PC-3 (cell line): ENCODE measurements around the gene MRFAP1L1.
A peak's percentile ranks its signal among the peaks of the same experiment; 100 is the strongest.

Source experiments
- EZH2 ChIP-seq: fragments of 300-600 bp; sonication (generic); IDR thresholded peaks from one replicate; pipeline ENCODE4 v1.6.1; 2017; ENCODE audit warnings: antibody characterized with exemption, mild to moderate bottlenecking, low read length; ENCODE audit not compliant: unreplicated experiment
- EZH2phosphoT487 ChIP-seq: fragments of 300-600 bp; sonication (generic); IDR thresholded peaks from 2 replicates; pipeline ENCODE4 v1.6.1; 2018; ENCODE audit warnings: mild to moderate bottlenecking, antibody characterized with exemption, low read length, borderline replicate concordance
- TF ChIP-seq, protein P1 (sequence below): fragments of 300-600 bp; sonication (generic); conservative IDR thresholded peaks from 2 replicates; pipeline ENCODE4 v1.5.1; 2017; ENCODE audit warnings: antibody characterized with exemption, low read depth, mild to moderate bottlenecking, low read length

DNA sequence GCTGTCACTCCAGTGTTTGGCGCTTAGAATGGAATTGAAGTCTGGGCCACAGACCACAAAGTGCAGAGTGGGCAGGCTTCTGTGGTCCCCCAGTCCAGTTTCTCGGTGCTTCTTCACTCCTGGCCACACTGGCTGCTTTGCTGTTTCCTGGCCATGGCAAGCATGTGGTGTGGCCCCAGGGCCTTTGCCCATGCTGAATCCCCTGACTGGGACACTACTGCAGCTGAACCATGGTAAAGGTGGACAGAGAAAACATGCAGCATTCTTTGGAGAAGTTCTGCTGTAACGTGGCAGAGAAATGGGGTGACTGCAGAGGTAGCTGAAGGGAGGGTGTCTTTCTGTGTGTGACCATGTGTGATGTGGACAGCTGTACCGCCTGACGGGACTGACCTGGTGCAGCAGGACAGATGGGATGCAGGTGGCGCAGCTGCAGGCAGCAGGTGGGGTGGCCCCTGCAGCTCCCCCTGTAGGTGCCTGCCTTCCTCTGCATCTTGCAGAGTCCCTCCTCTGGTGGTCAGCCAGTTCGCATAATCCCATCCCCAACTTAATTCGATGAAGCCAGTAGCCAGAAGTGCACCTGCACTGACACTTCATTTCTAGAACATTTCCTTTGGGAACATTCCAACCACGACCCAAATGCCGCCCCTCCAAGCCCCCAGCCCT lies 29.2 kb downstream of the MRFAP1L1 start:
- TF ChIP-seq, protein P1, sequence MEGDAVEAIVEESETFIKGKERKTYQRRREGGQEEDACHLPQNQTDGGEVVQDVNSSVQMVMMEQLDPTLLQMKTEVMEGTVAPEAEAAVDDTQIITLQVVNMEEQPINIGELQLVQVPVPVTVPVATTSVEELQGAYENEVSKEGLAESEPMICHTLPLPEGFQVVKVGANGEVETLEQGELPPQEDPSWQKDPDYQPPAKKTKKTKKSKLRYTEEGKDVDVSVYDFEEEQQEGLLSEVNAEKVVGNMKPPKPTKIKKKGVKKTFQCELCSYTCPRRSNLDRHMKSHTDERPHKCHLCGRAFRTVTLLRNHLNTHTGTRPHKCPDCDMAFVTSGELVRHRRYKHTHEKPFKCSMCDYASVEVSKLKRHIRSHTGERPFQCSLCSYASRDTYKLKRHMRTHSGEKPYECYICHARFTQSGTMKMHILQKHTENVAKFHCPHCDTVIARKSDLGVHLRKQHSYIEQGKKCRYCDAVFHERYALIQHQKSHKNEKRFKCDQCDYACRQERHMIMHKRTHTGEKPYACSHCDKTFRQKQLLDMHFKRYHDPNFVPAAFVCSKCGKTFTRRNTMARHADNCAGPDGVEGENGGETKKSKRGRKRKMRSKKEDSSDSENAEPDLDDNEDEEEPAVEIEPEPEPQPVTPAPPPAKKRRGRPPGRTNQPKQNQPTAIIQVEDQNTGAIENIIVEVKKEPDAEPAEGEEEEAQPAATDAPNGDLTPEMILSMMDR, result peak; percentile 41
- TF ChIP-seq EZH2phosphoT487, result no peak
- no peak for TF ChIP-seq EZH2
